ENCODE results near the gene PTGDS.

DNA sequence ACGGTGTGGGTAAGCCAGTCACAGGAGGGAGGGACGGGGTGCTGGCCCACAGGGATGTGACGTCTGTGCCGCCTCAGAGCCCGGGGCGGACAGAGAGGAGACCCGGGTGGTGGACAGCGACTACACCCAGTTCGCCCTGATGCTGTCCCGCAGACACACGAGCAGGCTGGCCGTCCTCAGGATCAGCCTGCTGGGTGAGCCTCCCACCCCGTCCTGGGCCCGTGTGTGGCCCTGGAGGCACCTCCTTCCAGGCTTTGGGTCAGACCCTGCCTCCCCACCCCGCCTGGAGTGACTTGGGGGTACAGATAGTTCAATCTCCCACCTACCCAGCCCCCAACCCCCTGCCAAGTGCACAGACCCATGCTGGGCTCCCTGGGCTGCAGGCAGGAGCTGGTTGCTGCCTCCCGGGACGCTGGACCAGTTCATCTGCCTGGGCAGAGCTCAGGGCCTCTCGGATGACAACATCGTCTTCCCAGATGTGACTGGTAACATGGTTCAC, 23.5 kb upstream of the PTGDS start:
- TF ChIP-seq ESRRG (CRISPR knock-in tag; IDR thresholded peaks at IDR 0.05) (no peak), ZFP3 (CRISPR knock-in tag; IDR thresholded peaks at IDR 0.05) (no peak), ISL1 (CRISPR knock-in tag; IDR thresholded peaks at IDR 0.05) (no peak), ZC3H10 (CRISPR knock-in tag; IDR thresholded peaks at IDR 0.05) (no peak), ZNF8 (CRISPR knock-in tag; IDR thresholded peaks at IDR 0.05) (no peak)
- TF ChIP-seq, protein P1, sequence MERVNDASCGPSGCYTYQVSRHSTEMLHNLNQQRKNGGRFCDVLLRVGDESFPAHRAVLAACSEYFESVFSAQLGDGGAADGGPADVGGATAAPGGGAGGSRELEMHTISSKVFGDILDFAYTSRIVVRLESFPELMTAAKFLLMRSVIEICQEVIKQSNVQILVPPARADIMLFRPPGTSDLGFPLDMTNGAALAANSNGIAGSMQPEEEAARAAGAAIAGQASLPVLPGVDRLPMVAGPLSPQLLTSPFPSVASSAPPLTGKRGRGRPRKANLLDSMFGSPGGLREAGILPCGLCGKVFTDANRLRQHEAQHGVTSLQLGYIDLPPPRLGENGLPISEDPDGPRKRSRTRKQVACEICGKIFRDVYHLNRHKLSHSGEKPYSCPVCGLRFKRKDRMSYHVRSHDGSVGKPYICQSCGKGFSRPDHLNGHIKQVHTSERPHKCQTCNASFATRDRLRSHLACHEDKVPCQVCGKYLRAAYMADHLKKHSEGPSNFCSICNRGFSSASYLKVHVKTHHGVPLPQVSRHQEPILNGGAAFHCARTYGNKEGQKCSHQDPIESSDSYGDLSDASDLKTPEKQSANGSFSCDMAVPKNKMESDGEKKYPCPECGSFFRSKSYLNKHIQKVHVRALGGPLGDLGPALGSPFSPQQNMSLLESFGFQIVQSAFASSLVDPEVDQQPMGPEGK (CRISPR knock-in tag; IDR thresholded peaks at IDR 0.05; ENCODE audit: borderline replicate concordance) = no peak

All from SK-N-SH treated with all-trans-retinoic acid at 6 μM for 48 hours (cell line).